GM23338 (cell line): ENCODE results near the gene SLC8A1. TPM values are rescaled to one million over a fixed set of nuclear protein-coding genes. Genes with fewer than 3 reads are reported as not detected.

Experiments used
- ATAC-seq: fragments of 200-7000 bp; cut with Tn5 transposase; 3 replicates; pipeline ENCODE4 v1.9.1; 2020
- DNase-seq: peaks from one replicate; pipeline ENCODE4 v3.0.0-alpha.2; 2015; ENCODE audit warnings: low spot score
- H2AFZ ChIP-seq: fragments of 200-600 bp; sonication (generic); 2 replicates; pipeline ENCODE4 v1.8.0; 2016; ENCODE audit warnings: antibody characterized with exemption, mild to moderate bottlenecking, moderate library complexity
- H3F3A ChIP-seq: fragments of 200-600 bp; sonication (generic); replicated peaks from 2 replicates; pipeline ENCODE4 v1.8.0; 2017; ENCODE audit warnings: antibody characterized with exemption, mixed run types, low read depth
- H3K27ac ChIP-seq: fragments of 200-600 bp; sonication (generic); 2 replicates; pipeline ENCODE4 v1.6.1; 2016; ENCODE audit warnings: low read depth
- H3K27me3 ChIP-seq: fragments of 200-600 bp; sonication (generic); 2 replicates; pipeline ENCODE4 v1.8.0; 2016; ENCODE audit warnings: mild to moderate bottlenecking, mixed run types, moderate library complexity; ENCODE audit not compliant: insufficient read depth
- H3K36me3 ChIP-seq: fragments of 200-600 bp; sonication (generic); 2 replicates; pipeline ENCODE4 v1.8.0; 2016; ENCODE audit warnings: mild to moderate bottlenecking; ENCODE audit not compliant: insufficient read depth
- H3K4me1 ChIP-seq: fragments of 200-600 bp; sonication (generic); 2 replicates; pipeline ENCODE4 v1.8.0; 2016; ENCODE audit warnings: mild to moderate bottlenecking, moderate library complexity; ENCODE audit not compliant: insufficient read depth
- H3K4me2 ChIP-seq: fragments of 200-600 bp; sonication (generic); 2 replicates; pipeline ENCODE4 v1.7.1; 2017; ENCODE audit warnings: mixed run types
- H3K4me3 ChIP-seq: fragments of 200-600 bp; sonication (generic); 2 replicates; pipeline ENCODE4 v1.6.1; 2016; ENCODE audit warnings: mixed run types
- H3K79me2 ChIP-seq: fragments of 200-600 bp; sonication (generic); replicated peaks from 2 replicates; pipeline ENCODE4 v1.8.0; 2017; ENCODE audit warnings: mild to moderate bottlenecking; ENCODE audit not compliant: insufficient read depth
- H3K9me2 ChIP-seq: fragments of 200-600 bp; sonication (generic); 2 replicates; pipeline ENCODE4 v1.8.0; 2017; ENCODE audit not compliant: insufficient read depth
- H4K20me1 ChIP-seq: fragments of 200-600 bp; sonication (generic); replicated peaks from 2 replicates; pipeline ENCODE4 v1.8.0; 2017; ENCODE audit warnings: mild to moderate bottlenecking; ENCODE audit not compliant: insufficient read depth
- H3K27ac Mint-ChIP-seq: 2 replicates; pipeline ENCODE4 v1.8.0; 2020; ENCODE audit warnings: inconsistent platforms, mild to moderate bottlenecking, moderate library complexity, mixed read lengths
- H3K27me3 Mint-ChIP-seq: 3 replicates; pipeline ENCODE4 v1.8.0; 2022; ENCODE audit warnings: low read depth, mild to moderate bottlenecking, moderate library complexity, mixed read lengths, inconsistent platforms; ENCODE audit not compliant: insufficient read depth, poor library complexity
- H3K36me3 Mint-ChIP-seq: 3 replicates; pipeline ENCODE4 v1.8.0; 2021; ENCODE audit warnings: low read depth, mild to moderate bottlenecking, inconsistent platforms, moderate library complexity, mixed read lengths
- H3K4me1 Mint-ChIP-seq: 3 replicates; pipeline ENCODE4 v1.8.0; 2020; ENCODE audit warnings: mild to moderate bottlenecking, inconsistent platforms, mixed read lengths
- H3K4me3 Mint-ChIP-seq: 3 replicates; pipeline ENCODE4 v1.8.0; 2021; ENCODE audit warnings: moderate library complexity, mild to moderate bottlenecking, inconsistent platforms, mixed read lengths
- H3K9me3 Mint-ChIP-seq: 3 replicates; pipeline ENCODE4 v1.8.0; 2020; ENCODE audit warnings: moderate library complexity, mild to moderate bottlenecking, inconsistent platforms, mixed read lengths
- CREB1 ChIP-seq: fragments of 250-450 bp; sonication (Bioruptor Pico); IDR thresholded peaks from 2 replicates; pipeline ENCODE4 v1.5.0; 2020; ENCODE audit warnings: low read depth, mild to moderate bottlenecking, moderate library complexity
- EZH2 ChIP-seq: fragments of 200-600 bp; sonication (generic); IDR thresholded peaks from one replicate; pipeline ENCODE4 v1.8.0; 2017; ENCODE audit warnings: antibody characterized with exemption, mild to moderate bottlenecking, low read depth; ENCODE audit not compliant: unreplicated experiment
- EZH2phosphoT487 ChIP-seq: fragments of 200-600 bp; sonication (generic); IDR thresholded peaks from one replicate; pipeline ENCODE4 v1.8.1; 2018; ENCODE audit warnings: antibody characterized with exemption; ENCODE audit not compliant: unreplicated experiment
- JUNB ChIP-seq: IDR thresholded peaks from one replicate; pipeline ENCODE4 v1.6.1; 2016; ENCODE audit warnings: antibody characterized with exemption; ENCODE audit not compliant: unreplicated experiment
- NANOG ChIP-seq: IDR thresholded peaks from 2 replicates; pipeline ENCODE4 v1.6.1; 2016; ENCODE audit warnings: antibody characterized with exemption, borderline replicate concordance
- POLR2AphosphoS5 ChIP-seq: IDR thresholded peaks from 2 replicates; pipeline ENCODE4 v1.6.1; 2016; ENCODE audit warnings: antibody characterized with exemption, low read depth
- REST ChIP-seq: IDR thresholded peaks from one replicate; pipeline ENCODE4 v1.6.1; 2018; ENCODE audit warnings: antibody characterized with exemption; ENCODE audit not compliant: unreplicated experiment
- STAT1 ChIP-seq: IDR thresholded peaks from one replicate; pipeline ENCODE4 v1.6.1; 2016; ENCODE audit warnings: antibody characterized with exemption; ENCODE audit not compliant: unreplicated experiment
- ZNF114 ChIP-seq: fragments of 250-450 bp; sonication (Bioruptor Pico); IDR thresholded peaks from 2 replicates; pipeline ENCODE4 v1.5.0; 2020; ENCODE audit warnings: mild to moderate bottlenecking, moderate library complexity
- ZNF331 ChIP-seq: fragments of 250-450 bp; sonication (Bioruptor Pico); IDR thresholded peaks from 2 replicates; pipeline ENCODE4 v1.5.0; 2020; ENCODE audit warnings: low read depth, mild to moderate bottlenecking, moderate library complexity
- ZNF462 ChIP-seq: fragments of 250-450 bp; sonication (Bioruptor Pico); IDR thresholded peaks from 2 replicates; pipeline ENCODE4 v1.5.0; 2020; ENCODE audit warnings: mild to moderate bottlenecking, moderate library complexity
- polyA plus RNA-seq: library from polyadenylated mRNA; unstranded; fragments of >200 nt; fragmentation: Nextera tagmentation; extraction: Ambion mirVana; gene quantifications from 2 replicates; pipeline ENCODE4 v1.2.1, GENCODE V29; 2016
- total RNA-seq: library from RNA; depleted of rRNA; stranded (reverse); fragments of >200 nt; shearing (Covaris generic); gene quantifications from 2 replicates; pipeline ENCODE4 v1.2.3, GENCODE V29; 2014

Gene SLC8A1
- total and polyA plus RNA-seq, 2 experiments from 2014 or later = 2.5 to 3.3 TPM

GRCh38 chr2:40190457-40190856, 261.4 kb downstream of the SLC8A1 start (continued):
- TF ChIP-seq ZNF462 (CRISPR knock-in tag) (no peak), JUNB (no peak), STAT1 (no peak), EZH2phosphoT487 (no peak), NANOG (no peak), POLR2AphosphoS5 (no peak), EZH2 (no peak), CREB1 (CRISPR knock-in tag) (no peak), ZNF331 (CRISPR knock-in tag) (no peak)

GRCh38 chr2:40189881-40190280, 262.0 kb downstream of the SLC8A1 start:
- Mint-ChIP-seq H3K27ac (no peak overlapping the region), H3K9me3 (no peaks in the 10 kb centered on the region), H3K27me3 (no peaks in the 10 kb centered on the region), H3K4me3 (no peak overlapping the region), H3K4me1 (peaks cover 15% of the 10 kb centered on the region; the same call in 2 of the 3 replicates), H3K36me3 (no peaks in the 10 kb centered on the region)
- no peak for ATAC-seq
- H3K4me2 ChIP-seq = no peak overlapping the region
- H3K9me2 ChIP-seq = peaks cover 3% of the 10 kb centered on the region; the same call in 1 of the 2 replicates
- no peaks in the 10 kb centered on the region for H4K20me1 ChIP-seq
- no peak overlapping the region for H3K27ac ChIP-seq
- no peak for DNase-seq
- H2AFZ ChIP-seq = no peak overlapping the region
- TF ChIP-seq ZNF114 (CRISPR knock-in tag) (no peak), CREB1 (CRISPR knock-in tag) (no peak), REST (no peak), EZH2phosphoT487 (no peak)
- peaks cover 23% of the 10 kb centered on the region; the same call in 1 of the 2 replicates for H3K4me1 ChIP-seq
- H3K4me3 ChIP-seq = no peak overlapping the region
- H3F3A ChIP-seq = no peaks in the 10 kb centered on the region
- no peaks in the 10 kb centered on the region for H3K79me2 ChIP-seq
- H3K27me3 ChIP-seq = no peaks in the 10 kb centered on the region
- H3K36me3 ChIP-seq = no peaks in the 10 kb centered on the region
